ENCODE measurements around the gene PRX.
"Not testable (repeated sequence)": the region's sequence is repeated elsewhere in the genome, so short reads cannot be mapped to it uniquely, and the experiment has no call there.

PRX gene

GRCh38 chr19:40441719-40442253 lies 28.6 kb upstream of the PRX start:
- CTCF ChIA-PET, result interaction anchor here (1.5 to 4.2 kb wide), 6 partner anchors 16 to 137 kb away, joined by 4 to 27 read pairs (median 9); partner anchors contain the start of gene SERTAD1
- no peak for DNase-seq (ENCODE audit: extremely low spot score)
- no peak for TF ChIP-seq CTCF (IDR thresholded peaks at IDR 0.05; ENCODE audit: control extremely low read depth, extremely low read depth, low read depth, missing control alignments)
- POLR2A ChIA-PET, result interaction anchor here (2.3 to 4.3 kb wide), 2 partner anchors 15 to 21 kb away, joined by 11 to 28 read pairs; partner anchors contain the start of gene SERTAD1

DNA sequence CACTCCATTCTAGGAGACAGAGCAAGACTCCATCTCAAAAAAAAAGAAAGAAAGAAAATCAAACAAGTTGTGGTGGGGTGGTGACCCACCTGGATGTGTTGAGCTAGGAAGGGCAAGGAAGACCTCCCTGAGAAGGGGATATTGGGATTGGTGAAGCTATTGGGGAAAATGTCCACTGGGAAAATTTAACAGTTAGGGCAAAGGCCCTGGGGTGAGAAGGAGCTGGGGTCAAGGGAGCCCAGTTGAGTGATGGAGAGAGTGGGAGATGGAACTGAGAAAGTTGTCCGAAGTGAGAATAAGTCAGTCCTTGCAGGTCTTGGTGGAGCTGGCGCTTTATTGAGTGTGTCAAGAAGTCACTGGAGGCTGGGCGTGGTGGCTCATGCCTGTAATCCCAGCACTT lies 25.1 kb upstream of the PRX start:
- ChIA-PET POLR2A (interaction anchor here (1.1 kb wide), 1 partner anchor 28 kb away, joined by 9 read pairs; the partner anchor contains the start of gene BLVRB), CTCF (interaction anchor here (1.7 to 2.1 kb wide), 3 partner anchors 12 to 26 kb away, joined by 6 to 9 read pairs (median 8); partner anchors contain the start of gene SERTAD1)
- no peak for TF ChIP-seq CTCF (IDR thresholded peaks at IDR 0.05; ENCODE audit: control extremely low read depth, extremely low read depth, low read depth, missing control alignments)
- no peak for DNase-seq (ENCODE audit: extremely low spot score)

DNA sequence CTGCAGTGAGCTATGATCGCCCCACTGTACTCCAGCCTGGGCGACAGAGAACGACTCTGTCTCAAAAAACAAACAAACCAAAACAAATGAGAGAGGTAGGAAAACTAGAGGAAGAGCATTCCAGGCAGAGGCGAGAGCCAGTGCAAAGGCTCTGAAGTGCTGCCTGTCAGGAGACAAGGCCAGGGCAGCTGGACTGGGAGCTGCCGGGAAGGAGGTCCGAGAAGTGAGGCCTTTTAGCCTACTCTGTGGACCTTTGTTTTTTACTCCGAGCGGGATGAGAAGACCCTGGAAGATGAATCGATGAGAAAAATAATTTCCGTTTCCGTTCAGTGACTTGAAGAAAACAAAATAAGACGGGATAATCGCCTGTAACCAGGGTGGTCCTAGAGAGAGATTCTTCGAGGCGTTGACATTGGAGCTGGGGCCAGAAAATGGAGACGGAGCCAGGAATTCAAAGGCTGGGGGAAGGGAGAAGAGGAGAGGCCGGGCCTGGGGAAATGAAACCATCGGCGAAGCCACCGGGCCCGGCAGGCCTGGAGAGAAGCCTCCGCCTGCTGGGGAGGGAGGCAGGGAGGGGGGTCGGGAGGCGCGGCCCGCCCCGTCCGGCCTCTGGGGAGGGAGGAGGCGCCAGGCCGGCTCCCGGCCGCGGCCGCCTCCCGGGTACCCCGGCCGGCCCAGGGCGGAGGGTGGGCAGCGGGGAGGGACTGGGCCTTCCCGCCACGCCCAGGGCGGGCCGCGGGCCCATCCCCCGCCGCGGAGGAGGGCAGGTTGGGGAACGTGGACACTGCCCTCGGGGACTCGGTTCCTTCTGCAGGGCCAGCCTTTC lies 20.4 kb upstream of the PRX start:
- CTCF ChIA-PET, result interaction anchor here (0.8 to 2.7 kb wide), 6 partner anchors 10 to 201 kb away, joined by 3 to 15 read pairs (median 6); no protein-coding TSS in a partner anchor
- POLR2A ChIA-PET, result interaction anchor here (1.0 kb wide), 1 partner anchor 9 kb away, joined by 3 read pairs; no protein-coding TSS in a partner anchor
- no peak for TF ChIP-seq CTCF (IDR thresholded peaks at IDR 0.05; ENCODE audit: control extremely low read depth, extremely low read depth, low read depth, missing control alignments)
- peak; percentile 84 for DNase-seq (ENCODE audit: extremely low spot score)

DNA sequence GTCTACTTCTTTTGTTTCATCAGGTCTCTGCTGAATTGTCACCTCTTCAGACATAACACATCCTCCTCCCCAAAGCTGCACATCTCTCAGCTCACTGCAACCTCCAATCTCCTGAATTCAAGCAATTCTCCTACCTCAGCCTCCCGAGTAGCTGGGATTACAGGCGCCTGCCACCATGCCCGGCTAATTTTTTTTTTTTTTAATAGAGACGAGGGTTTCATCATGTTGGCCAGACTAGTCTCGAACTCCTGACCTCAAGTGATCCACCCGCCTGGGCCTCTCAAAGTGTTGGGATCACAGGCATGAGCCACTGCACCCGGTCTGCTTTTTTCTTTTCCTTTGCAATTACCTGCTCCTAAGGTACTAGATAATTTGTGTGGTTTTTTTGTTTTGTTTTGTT lies 19.6 kb upstream of the PRX start:
- ChIA-PET POLR2A (interaction anchor here (1.1 kb wide), 1 partner anchor 12 kb away, joined by 6 read pairs; no protein-coding TSS in a partner anchor), CTCF (interaction anchor here (0.8 to 2.0 kb wide), 5 partner anchors 12 to 202 kb away, joined by 3 to 7 read pairs (median 3); no protein-coding TSS in a partner anchor)
- not testable (repeated sequence) for DNase-seq (ENCODE audit: extremely low spot score)

- POLR2A ChIA-PET, result interaction anchor here (1.1 kb wide), 1 partner anchor 11 kb away, joined by 6 read pairs; no protein-coding TSS in a partner anchor
- DNase-seq (ENCODE audit: extremely low spot score), result no peak
- no peak for TF ChIP-seq CTCF (IDR thresholded peaks at IDR 0.05; ENCODE audit: control extremely low read depth, extremely low read depth, low read depth, missing control alignments)
- CTCF ChIA-PET, result interaction anchor here (1.1 kb wide), 2 partner anchors 11 to 33 kb away, joined by 3 read pairs; partner anchors contain the start of gene BLVRB
Measured at GRCh38 chr19:40431698-40432097, 18.5 kb upstream of the PRX start.

GRCh38 chr19:40430242-40430641 lies 17.1 kb upstream of the PRX start:
- POLR2A ChIA-PET; DNase-seq (ENCODE audit: extremely low spot score): not testable (repeated sequence)
- CTCF ChIA-PET, result interaction anchor here (1.3 kb wide), 1 partner anchor 9 kb away, joined by 5 read pairs; no protein-coding TSS in a partner anchor

GRCh38 chr19:40428197-40428596 lies 15.0 kb upstream of the PRX start:
- CTCF ChIA-PET, result interaction anchor here (4.1 kb wide), 1 partner anchor 14 kb away, joined by 27 read pairs; no protein-coding TSS in a partner anchor
- POLR2A ChIA-PET; DNase-seq (ENCODE audit: extremely low spot score): not testable (repeated sequence)
